ENCODE data around the gene MYO6.

The MYO6 gene

DNA sequence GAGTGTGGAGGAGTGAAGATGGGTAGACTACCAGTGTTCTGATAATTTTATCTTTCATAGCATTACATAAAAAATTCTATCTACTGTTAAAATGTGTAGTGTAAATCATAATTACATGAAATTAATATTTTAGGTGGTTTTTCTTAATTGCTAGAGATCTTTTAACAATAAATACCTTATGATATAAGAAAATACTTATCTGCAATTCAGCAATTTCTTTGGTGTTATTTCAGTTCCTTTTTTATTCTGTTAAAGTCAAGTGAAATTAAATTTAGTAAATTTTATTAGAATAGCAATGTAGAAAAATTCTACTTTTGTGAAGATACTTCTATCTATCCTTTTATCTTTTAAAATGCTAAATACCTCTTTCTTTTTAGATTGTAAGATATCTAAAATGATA is 219.1 kb downstream of the MYO6 start:
- no peak for DNase-seq

Measured in NCI-H2171 treated with DMSO at 0.1 percent for 48 hours (cell line).